NCI-H526 treated with DMSO at 0.1 percent for 48 hours (cell line): ENCODE data around the gene MEF2D.

Source experiments
- DNase-seq: peaks from one replicate; lab custom pipeline; 2025; lab: John Stamatoyannopoulos, UW

MEF2D gene

GRCh38 chr1:156427957-156428356 lies 72.6 kb downstream of the MEF2D start:
- DNase-seq = no peak

- DNase-seq = no peak
Measured at GRCh38 chr1:156425943-156426342, 74.6 kb downstream of the MEF2D start.

GRCh38 chr1:156424806-156425432 lies 75.7 kb downstream of the MEF2D start:
- no peak for DNase-seq

GRCh38 chr1:156423422-156424352 lies 76.9 kb downstream of the MEF2D start:
- DNase-seq = no peak

GRCh38 chr1:156422602-156423091 lies 77.9 kb downstream of the MEF2D start:
- no peak for DNase-seq

- DNase-seq = no peak
Measured at GRCh38 chr1:156421939-156422601, 78.5 kb downstream of the MEF2D start.

GRCh38 chr1:156421062-156421938 lies 79.3 kb downstream of the MEF2D start:
- peak; percentile 98 for DNase-seq

- DNase-seq = peak; percentile 74
Measured at GRCh38 chr1:156420205-156421061, 80.1 kb downstream of the MEF2D start.

GRCh38 chr1:156419854-156420204 lies 80.7 kb downstream of the MEF2D start:
- peak; percentile 90 for DNase-seq

- no peak for DNase-seq
Measured at GRCh38 chr1:156418416-156419070, 82.0 kb downstream of the MEF2D start.

- DNase-seq = no peak
Measured at GRCh38 chr1:156417401-156418020, 83.1 kb downstream of the MEF2D start.

- no peak for DNase-seq
Measured at GRCh38 chr1:156416993-156417392, 83.6 kb downstream of the MEF2D start.

GRCh38 chr1:156414461-156415064 lies 86.0 kb downstream of the MEF2D start:
- DNase-seq = peak; percentile 81
